Astrocyte (in vitro differentiated cells and primary cell): ENCODE measurements around the gene NMT1. TPM values are rescaled to one million over a fixed set of nuclear protein-coding genes. Genes with fewer than 3 reads are reported as not detected.

ENCODE experiments used
- DNase-seq: peaks from one replicate; pipeline ENCODE4 v3.0.0-alpha.2; 2010; ENCODE audit warnings: low read depth
- FAIRE-seq: peaks from 2 replicates; lab custom pipeline; 2011; peaks lifted over from hg19 to GRCh38; lab: Jason Lieb, UNC
- H2AFZ ChIP-seq: 2 replicates; pipeline ENCODE4 v1.6.0; 2012; ENCODE audit warnings: low read depth, low read length, inconsistent platforms
- H3K27ac ChIP-seq: 2 replicates; pipeline ENCODE4 v1.5.1; 2011; ENCODE audit warnings: low read depth, low read length, inconsistent platforms
- H3K27me3 ChIP-seq: 2 replicates; pipeline ENCODE4 v1.6.0; 2011; ENCODE audit warnings: low read length, inconsistent platforms; ENCODE audit not compliant: insufficient read depth
- H3K36me3 ChIP-seq: 2 replicates; pipeline ENCODE4 v1.5.1; 2011; ENCODE audit warnings: low read length, inconsistent platforms; ENCODE audit not compliant: insufficient read depth
- H3K4me1 ChIP-seq: 2 replicates; pipeline ENCODE4 v1.5.1; 2011; ENCODE audit warnings: low read length, inconsistent platforms; ENCODE audit not compliant: insufficient read depth
- H3K4me2 ChIP-seq: 2 replicates; pipeline ENCODE4 v1.6.0; 2012; ENCODE audit warnings: low read length, inconsistent platforms
- H3K4me3 ChIP-seq: 2 replicates; pipeline ENCODE4 v1.5.1; 2011; ENCODE audit warnings: low read depth, mild to moderate bottlenecking, low read length, inconsistent platforms; ENCODE audit not compliant: insufficient read depth
- H3K79me2 ChIP-seq: 2 replicates; pipeline ENCODE4 v1.6.0; 2012; ENCODE audit warnings: mild to moderate bottlenecking, low read length, inconsistent platforms; ENCODE audit not compliant: insufficient read depth
- H3K9ac ChIP-seq: 2 replicates; pipeline ENCODE4 v1.6.0; 2012; ENCODE audit warnings: mild to moderate bottlenecking, low read length, inconsistent platforms
- H3K9me3 ChIP-seq: 2 replicates; pipeline ENCODE4 v1.5.1; 2012; ENCODE audit warnings: low read depth, mild to moderate bottlenecking, low read length, inconsistent platforms; ENCODE audit not compliant: insufficient read depth
- H4K20me1 ChIP-seq: 2 replicates; pipeline ENCODE4 v1.6.0; 2012; ENCODE audit warnings: low read length, inconsistent platforms; ENCODE audit not compliant: insufficient read depth
- H3K27ac Mint-ChIP-seq: one replicate; pipeline ENCODE4 v1.8.0; 2021; ENCODE audit warnings: mild to moderate bottlenecking, mixed read lengths; ENCODE audit not compliant: unreplicated experiment
- H3K27me3 Mint-ChIP-seq: one replicate; pipeline ENCODE4 v1.8.0; 2021; ENCODE audit warnings: low read depth, mixed read lengths; ENCODE audit not compliant: unreplicated experiment
- H3K36me3 Mint-ChIP-seq: one replicate; pipeline ENCODE4 v1.8.0; 2021; ENCODE audit warnings: low read depth, mixed read lengths; ENCODE audit not compliant: unreplicated experiment
- H3K4me1 Mint-ChIP-seq: one replicate; pipeline ENCODE4 v1.8.0; 2021; ENCODE audit warnings: low read depth, mixed read lengths; ENCODE audit not compliant: unreplicated experiment
- H3K4me3 Mint-ChIP-seq: one replicate; pipeline ENCODE4 v1.8.0; 2021; ENCODE audit warnings: mild to moderate bottlenecking, moderate library complexity, mixed read lengths; ENCODE audit not compliant: unreplicated experiment
- H3K9me3 Mint-ChIP-seq: one replicate; pipeline ENCODE4 v1.8.0; 2021; ENCODE audit warnings: mild to moderate bottlenecking, mixed read lengths; ENCODE audit not compliant: unreplicated experiment
- CTCF ChIP-seq: IDR thresholded peaks from 2 replicates; pipeline ENCODE4 v1.5.1; 2011; ENCODE audit warnings: low read depth, mild to moderate bottlenecking, inconsistent platforms, low read length, moderate library complexity; ENCODE audit not compliant: insufficient read depth
- EZH2 ChIP-seq: IDR thresholded peaks from 2 replicates; pipeline ENCODE4 v1.6.1; 2012; ENCODE audit warnings: mild to moderate bottlenecking, low read length, inconsistent platforms; ENCODE audit not compliant: insufficient read depth
- total RNA-seq: library from RNA; stranded (reverse); gene quantifications from 2 replicates; pipeline ENCODE4 v1.2.1, GENCODE V29; 2021

Gene NMT1
- total RNA-seq, 1 donor from 2014 or later, result 114 TPM

GRCh38 chr17:45093444-45094110 lies 32.5 kb downstream of the NMT1 start:
- peaks cover 37% of the 10 kb centered on the region for H3K4me1 Mint-ChIP-seq
- Histone ChIP-seq H3K4me2 (peak overlapping the region; percentile 69), H3K9ac (peak overlapping the region; percentile 69), H3K27ac (peak overlapping the region; percentile 94), H3K79me2 (peaks cover 15% of the 10 kb centered on the region), H3K4me3 (peak overlapping the region; percentile 2), H3K4me1 (peaks cover 25% of the 10 kb centered on the region), H3K36me3 (peaks cover 47% of the 10 kb centered on the region), H4K20me1 (peaks cover 16% of the 10 kb centered on the region), H2AFZ (no peak overlapping the region), H3K27me3 (no peaks in the 10 kb centered on the region), H3K9me3 (no peaks in the 10 kb centered on the region)
- H3K4me3 Mint-ChIP-seq, result peak overlapping the region; percentile 72
- peaks cover 27% of the 10 kb centered on the region for H3K36me3 Mint-ChIP-seq
- peak; percentile 52 for DNase-seq
- H3K27ac Mint-ChIP-seq, result peak overlapping the region; percentile 97
- TF ChIP-seq EZH2, result no peak
- TF ChIP-seq CTCF, result no peak
- H3K27me3 Mint-ChIP-seq, result no peaks in the 10 kb centered on the region
- FAIRE-seq, result no peak
- H3K9me3 Mint-ChIP-seq, result no peaks in the 10 kb centered on the region

GRCh38 chr17:45096141-45096540 lies 35.0 kb downstream of the NMT1 start:
- Mint-ChIP-seq H3K4me1 (peaks cover 34% of the 10 kb centered on the region), H3K27me3 (no peaks in the 10 kb centered on the region), H3K36me3 (peaks cover 26% of the 10 kb centered on the region), H3K9me3 (no peaks in the 10 kb centered on the region), H3K27ac (peak overlapping the region; percentile 88), H3K4me3 (no peak overlapping the region)
- Histone ChIP-seq H3K36me3 (peaks cover 42% of the 10 kb centered on the region), H3K27ac (no peak overlapping the region), H3K9me3 (no peaks in the 10 kb centered on the region), H4K20me1 (peaks cover 17% of the 10 kb centered on the region), H3K4me3 (no peak overlapping the region), H3K79me2 (peaks cover 5% of the 10 kb centered on the region), H3K9ac (no peak overlapping the region), H3K27me3 (no peaks in the 10 kb centered on the region), H3K4me2 (no peak overlapping the region), H2AFZ (no peak overlapping the region), H3K4me1 (peaks cover 25% of the 10 kb centered on the region)
- no peak for TF ChIP-seq EZH2
- peak; percentile 56 for TF ChIP-seq CTCF
- DNase-seq (no peak), FAIRE-seq (no peak)

GRCh38 chr17:45096926-45097325 lies 35.8 kb downstream of the NMT1 start:
- Histone ChIP-seq H4K20me1 (peaks cover 15% of the 10 kb centered on the region), H3K4me2 (no peak overlapping the region), H3K27ac (no peak overlapping the region), H3K27me3 (no peaks in the 10 kb centered on the region), H3K9me3 (no peaks in the 10 kb centered on the region), H2AFZ (no peak overlapping the region), H3K9ac (no peak overlapping the region), H3K4me1 (peaks cover 21% of the 10 kb centered on the region), H3K79me2 (peaks cover under 1% of the 10 kb centered on the region), H3K4me3 (no peak overlapping the region), H3K36me3 (peaks cover 43% of the 10 kb centered on the region)
- Mint-ChIP-seq H3K27me3 (no peaks in the 10 kb centered on the region), H3K4me1 (peaks cover 35% of the 10 kb centered on the region), H3K27ac (no peak overlapping the region), H3K9me3 (no peaks in the 10 kb centered on the region), H3K36me3 (peaks cover 28% of the 10 kb centered on the region), H3K4me3 (no peak overlapping the region)
- TF ChIP-seq EZH2, result no peak
- no peak for TF ChIP-seq CTCF
- DNase-seq, result no peak
- FAIRE-seq, result no peak
